Astrocyte (in vitro differentiated cells and primary cell): ENCODE measurements around the gene RBL2. TPM values are rescaled to one million over a fixed set of nuclear protein-coding genes. Genes with fewer than 3 reads are reported as not detected.

Source experiments
- DNase-seq: peaks from one replicate; pipeline ENCODE4 v3.0.0-alpha.2; 2010; ENCODE audit warnings: low read depth
- FAIRE-seq: peaks from 2 replicates; lab custom pipeline; 2011; peaks lifted over from hg19 to GRCh38; lab: Jason Lieb, UNC
- H2AFZ ChIP-seq: 2 replicates; pipeline ENCODE4 v1.6.0; 2012; ENCODE audit warnings: low read depth, low read length, inconsistent platforms
- H3K27ac ChIP-seq: 2 replicates; pipeline ENCODE4 v1.5.1; 2011; ENCODE audit warnings: low read depth, low read length, inconsistent platforms
- H3K27me3 ChIP-seq: 2 replicates; pipeline ENCODE4 v1.6.0; 2011; ENCODE audit warnings: low read length, inconsistent platforms; ENCODE audit not compliant: insufficient read depth
- H3K36me3 ChIP-seq: 2 replicates; pipeline ENCODE4 v1.5.1; 2011; ENCODE audit warnings: low read length, inconsistent platforms; ENCODE audit not compliant: insufficient read depth
- H3K4me1 ChIP-seq: 2 replicates; pipeline ENCODE4 v1.5.1; 2011; ENCODE audit warnings: low read length, inconsistent platforms; ENCODE audit not compliant: insufficient read depth
- H3K4me2 ChIP-seq: 2 replicates; pipeline ENCODE4 v1.6.0; 2012; ENCODE audit warnings: low read length, inconsistent platforms
- H3K4me3 ChIP-seq: 2 replicates; pipeline ENCODE4 v1.5.1; 2011; ENCODE audit warnings: low read depth, mild to moderate bottlenecking, low read length, inconsistent platforms; ENCODE audit not compliant: insufficient read depth
- H3K79me2 ChIP-seq: 2 replicates; pipeline ENCODE4 v1.6.0; 2012; ENCODE audit warnings: mild to moderate bottlenecking, low read length, inconsistent platforms; ENCODE audit not compliant: insufficient read depth
- H3K9ac ChIP-seq: 2 replicates; pipeline ENCODE4 v1.6.0; 2012; ENCODE audit warnings: mild to moderate bottlenecking, low read length, inconsistent platforms
- H3K9me3 ChIP-seq: 2 replicates; pipeline ENCODE4 v1.5.1; 2012; ENCODE audit warnings: low read depth, mild to moderate bottlenecking, low read length, inconsistent platforms; ENCODE audit not compliant: insufficient read depth
- H4K20me1 ChIP-seq: 2 replicates; pipeline ENCODE4 v1.6.0; 2012; ENCODE audit warnings: low read length, inconsistent platforms; ENCODE audit not compliant: insufficient read depth
- H3K27ac Mint-ChIP-seq: one replicate; pipeline ENCODE4 v1.8.0; 2021; ENCODE audit warnings: mild to moderate bottlenecking, mixed read lengths; ENCODE audit not compliant: unreplicated experiment
- H3K27me3 Mint-ChIP-seq: one replicate; pipeline ENCODE4 v1.8.0; 2021; ENCODE audit warnings: low read depth, mixed read lengths; ENCODE audit not compliant: unreplicated experiment
- H3K36me3 Mint-ChIP-seq: one replicate; pipeline ENCODE4 v1.8.0; 2021; ENCODE audit warnings: low read depth, mixed read lengths; ENCODE audit not compliant: unreplicated experiment
- H3K4me1 Mint-ChIP-seq: one replicate; pipeline ENCODE4 v1.8.0; 2021; ENCODE audit warnings: low read depth, mixed read lengths; ENCODE audit not compliant: unreplicated experiment
- H3K4me3 Mint-ChIP-seq: one replicate; pipeline ENCODE4 v1.8.0; 2021; ENCODE audit warnings: mild to moderate bottlenecking, moderate library complexity, mixed read lengths; ENCODE audit not compliant: unreplicated experiment
- H3K9me3 Mint-ChIP-seq: one replicate; pipeline ENCODE4 v1.8.0; 2021; ENCODE audit warnings: mild to moderate bottlenecking, mixed read lengths; ENCODE audit not compliant: unreplicated experiment
- CTCF ChIP-seq: IDR thresholded peaks from 2 replicates; pipeline ENCODE4 v1.5.1; 2011; ENCODE audit warnings: low read depth, mild to moderate bottlenecking, inconsistent platforms, low read length, moderate library complexity; ENCODE audit not compliant: insufficient read depth
- EZH2 ChIP-seq: IDR thresholded peaks from 2 replicates; pipeline ENCODE4 v1.6.1; 2012; ENCODE audit warnings: mild to moderate bottlenecking, low read length, inconsistent platforms; ENCODE audit not compliant: insufficient read depth
- total RNA-seq: library from RNA; stranded (reverse); gene quantifications from 2 replicates; pipeline ENCODE4 v1.2.1, GENCODE V29; 2021

Gene RBL2
- total RNA-seq, 1 donor from 2014 or later = 24.4 TPM

GRCh38 chr16:53507464-53508179 lies 73.4 kb downstream of the RBL2 start:
- Histone ChIP-seq H4K20me1 (no peaks in the 10 kb centered on the region), H3K9me3 (no peaks in the 10 kb centered on the region), H3K27ac (no peak overlapping the region), H2AFZ (no peak overlapping the region), H3K36me3 (no peaks in the 10 kb centered on the region), H3K9ac (no peak overlapping the region), H3K4me2 (no peak overlapping the region), H3K27me3 (no peaks in the 10 kb centered on the region), H3K4me1 (peaks cover 7% of the 10 kb centered on the region), H3K4me3 (no peak overlapping the region), H3K79me2 (no peaks in the 10 kb centered on the region)
- Mint-ChIP-seq H3K4me1 (peaks cover 8% of the 10 kb centered on the region), H3K36me3 (no peaks in the 10 kb centered on the region), H3K4me3 (no peak overlapping the region), H3K27ac (no peak overlapping the region), H3K27me3 (no peaks in the 10 kb centered on the region), H3K9me3 (peaks cover 3% of the 10 kb centered on the region)
- TF ChIP-seq CTCF (no peak), EZH2 (no peak)
- FAIRE-seq (no peak), DNase-seq (no peak)

- H2AFZ ChIP-seq = peak overlapping the region; percentile 85
- FAIRE-seq = no peak
- peaks cover 12% of the 10 kb centered on the region for H3K9me3 Mint-ChIP-seq
- H4K20me1 ChIP-seq = no peaks in the 10 kb centered on the region
- H3K4me2 ChIP-seq = peak overlapping the region; percentile 70
- no peak overlapping the region for H3K9ac ChIP-seq
- H3K27ac Mint-ChIP-seq = no peak overlapping the region
- no peak overlapping the region for H3K4me3 Mint-ChIP-seq
- H3K27ac ChIP-seq = no peak overlapping the region
- H3K9me3 ChIP-seq = no peaks in the 10 kb centered on the region
- no peaks in the 10 kb centered on the region for H3K27me3 Mint-ChIP-seq
- H3K79me2 ChIP-seq = no peaks in the 10 kb centered on the region
- peak; percentile 20 for DNase-seq
- no peak overlapping the region for H3K4me3 ChIP-seq
- H3K4me1 Mint-ChIP-seq = no peaks in the 10 kb centered on the region
- H3K4me1 ChIP-seq = no peaks in the 10 kb centered on the region
- H3K27me3 ChIP-seq = no peaks in the 10 kb centered on the region
- no peaks in the 10 kb centered on the region for H3K36me3 ChIP-seq
- H3K36me3 Mint-ChIP-seq = no peaks in the 10 kb centered on the region
- TF ChIP-seq CTCF = peak; percentile 90
- no peak for TF ChIP-seq EZH2
These were observed 75.8 kb downstream of the RBL2 start for GRCh38 chr16:53509906-53510703.

- Histone ChIP-seq H4K20me1 (no peaks in the 10 kb centered on the region), H2AFZ (no peak overlapping the region), H3K27me3 (no peaks in the 10 kb centered on the region), H3K4me1 (no peaks in the 10 kb centered on the region), H3K27ac (no peak overlapping the region), H3K9ac (no peak overlapping the region), H3K79me2 (no peaks in the 10 kb centered on the region), H3K4me2 (peak overlapping the region; percentile 70), H3K9me3 (no peaks in the 10 kb centered on the region), H3K36me3 (no peaks in the 10 kb centered on the region), H3K4me3 (no peak overlapping the region)
- H3K36me3 Mint-ChIP-seq = no peaks in the 10 kb centered on the region
- no peak for FAIRE-seq
- H3K4me1 Mint-ChIP-seq = no peaks in the 10 kb centered on the region
- DNase-seq = no peak
- TF ChIP-seq CTCF (no peak), EZH2 (no peak)
- no peak overlapping the region for H3K27ac Mint-ChIP-seq
- H3K27me3 Mint-ChIP-seq = no peaks in the 10 kb centered on the region
- no peak overlapping the region for H3K4me3 Mint-ChIP-seq
- H3K9me3 Mint-ChIP-seq = peaks cover 14% of the 10 kb centered on the region
These were observed 76.4 kb downstream of the RBL2 start for GRCh38 chr16:53510704-53511070.
